GM18870 (cell line): Measurements from ENCODE around the gene C1orf232.

Experiments
- ATAC-seq: cut with Tn5 transposase; IDR thresholded peaks from one replicate; pipeline ENCODE4 v1.9.1; 2021; ENCODE audit warnings: moderate library complexity; ENCODE audit not compliant: unreplicated experiment

C1orf232 gene

DNA sequence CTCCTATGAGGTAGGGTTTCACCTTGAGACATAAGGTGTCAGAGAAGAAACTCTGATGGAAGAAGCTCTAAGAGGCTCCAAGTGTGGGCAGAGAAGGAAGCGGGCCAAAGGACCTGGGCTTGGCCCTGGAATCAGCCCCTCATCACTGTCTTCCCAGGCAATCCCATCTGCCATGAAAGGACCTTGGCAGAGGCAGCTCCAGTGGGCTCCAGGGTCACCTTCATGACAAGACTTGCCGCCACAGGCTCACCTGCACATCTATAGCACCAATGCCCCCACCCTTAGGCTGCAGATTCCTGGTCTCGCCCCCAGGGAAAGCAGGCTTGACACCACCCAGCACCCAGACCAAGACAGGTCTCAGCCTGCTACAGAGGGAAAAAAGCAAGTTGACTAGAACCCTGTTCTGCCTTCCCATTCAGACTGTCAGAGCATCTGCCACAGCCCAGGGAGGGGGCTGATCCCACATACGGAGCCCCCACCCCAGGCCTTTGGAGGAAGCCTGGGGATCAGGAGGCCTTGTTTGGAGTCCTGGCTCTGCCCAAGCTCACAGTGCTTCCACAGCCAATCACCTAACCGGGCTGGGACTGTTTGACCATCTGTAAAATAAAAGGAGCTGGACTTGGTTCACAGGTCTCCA lies 10.4 kb downstream of the C1orf232 start:
- no peak for ATAC-seq

DNA sequence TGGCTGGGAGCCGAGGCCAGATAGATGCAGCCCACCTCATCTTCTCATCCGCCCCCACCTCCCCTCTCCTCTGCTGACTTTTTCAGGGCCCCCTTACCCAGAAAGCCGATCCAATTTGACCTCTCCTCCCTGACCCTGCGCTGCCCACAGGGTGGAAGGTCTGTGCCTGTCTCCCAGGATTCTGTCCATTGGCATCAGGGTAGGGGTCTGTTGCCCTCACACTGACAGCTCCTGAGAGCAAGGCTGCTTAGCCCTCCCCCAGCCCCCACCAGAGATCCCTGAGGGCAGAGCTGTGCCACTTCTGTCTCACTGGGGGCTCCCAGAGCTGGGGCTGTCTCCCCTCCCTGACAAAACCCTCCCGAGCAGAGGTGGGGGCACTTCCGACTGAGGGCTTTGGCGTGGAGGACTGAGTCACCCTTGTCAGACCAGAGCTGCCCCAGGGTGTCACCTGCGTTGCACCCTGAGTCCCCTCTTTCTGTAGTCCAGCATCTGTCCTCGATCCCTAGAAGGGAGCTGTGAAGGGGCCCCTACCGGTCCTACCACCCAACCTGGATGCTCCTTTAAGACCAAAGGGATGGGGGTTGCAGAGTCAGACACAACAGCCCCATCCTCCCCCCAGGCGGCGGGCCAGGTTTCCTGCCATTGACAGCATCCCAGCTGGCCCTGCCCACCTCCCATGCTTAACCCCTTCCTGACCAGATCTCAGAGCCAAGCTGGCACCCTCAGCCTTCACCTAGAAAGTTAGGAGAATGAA lies 12.3 kb downstream of the C1orf232 start:
- ATAC-seq = no peak

DNA sequence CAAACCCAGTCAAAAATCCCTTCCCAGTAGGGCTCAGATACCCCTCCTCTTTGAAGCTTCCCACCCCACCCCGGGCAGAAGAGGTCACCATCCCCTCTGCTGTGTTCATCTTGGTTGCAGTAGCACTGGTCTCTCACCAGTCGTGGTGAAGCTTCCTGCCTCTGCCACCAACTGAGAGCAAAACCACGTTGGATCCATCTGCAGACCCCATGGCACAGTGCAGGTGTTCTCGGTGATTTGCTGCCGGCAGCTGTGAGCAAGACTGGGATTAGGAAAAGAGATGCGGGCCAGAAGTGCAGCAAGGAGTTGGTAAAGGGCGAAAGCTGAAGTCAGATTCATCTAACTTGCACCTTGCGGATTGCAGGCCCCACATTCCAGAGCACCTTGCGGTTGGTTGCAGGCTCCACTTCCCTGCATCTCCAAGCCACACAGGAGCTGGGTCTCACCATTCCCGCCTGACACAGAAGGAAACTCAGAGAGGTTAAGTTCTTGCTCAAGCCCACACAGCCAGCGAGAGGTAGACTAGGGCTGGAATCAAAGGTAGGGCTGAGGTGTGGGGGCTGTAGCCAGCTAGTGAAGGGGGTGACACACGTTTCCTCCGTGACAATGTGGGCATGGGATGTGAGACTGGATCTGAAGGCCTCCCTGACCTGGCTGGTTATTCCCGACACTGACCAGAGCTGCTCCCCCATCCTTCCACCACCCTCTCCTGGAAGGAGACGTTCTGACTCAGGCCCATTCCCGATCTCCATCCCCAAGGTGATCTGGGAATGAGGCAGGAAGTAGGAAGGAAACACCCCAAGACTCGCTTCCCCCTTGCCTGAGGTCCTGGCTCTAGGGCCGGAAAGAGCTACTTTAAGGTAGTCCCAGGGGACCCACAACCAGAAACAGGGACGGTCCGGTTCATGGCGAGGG lies 13.1 kb downstream of the C1orf232 start:
- ATAC-seq = no peak

DNA sequence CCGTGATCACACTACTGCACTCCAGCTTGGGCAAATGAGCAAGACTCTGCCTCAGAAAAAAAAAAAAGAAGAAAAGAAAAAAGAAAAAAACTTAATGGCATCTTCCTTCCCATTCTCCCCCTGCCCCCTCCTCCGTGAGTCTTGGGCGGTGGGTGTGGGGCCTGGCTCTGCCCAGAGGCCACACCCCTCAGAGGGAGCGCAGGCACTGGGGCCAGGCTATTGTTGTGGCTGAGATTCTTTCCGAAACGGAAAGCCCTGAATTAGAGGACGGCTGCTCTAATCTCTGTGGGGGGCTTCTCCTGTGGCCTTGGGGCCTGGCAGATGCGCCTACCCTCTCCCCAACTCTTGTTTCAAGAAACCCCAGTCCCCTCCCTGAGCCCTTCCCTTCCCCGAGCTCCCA lies 14.0 kb downstream of the C1orf232 start:
- no peak for ATAC-seq

DNA sequence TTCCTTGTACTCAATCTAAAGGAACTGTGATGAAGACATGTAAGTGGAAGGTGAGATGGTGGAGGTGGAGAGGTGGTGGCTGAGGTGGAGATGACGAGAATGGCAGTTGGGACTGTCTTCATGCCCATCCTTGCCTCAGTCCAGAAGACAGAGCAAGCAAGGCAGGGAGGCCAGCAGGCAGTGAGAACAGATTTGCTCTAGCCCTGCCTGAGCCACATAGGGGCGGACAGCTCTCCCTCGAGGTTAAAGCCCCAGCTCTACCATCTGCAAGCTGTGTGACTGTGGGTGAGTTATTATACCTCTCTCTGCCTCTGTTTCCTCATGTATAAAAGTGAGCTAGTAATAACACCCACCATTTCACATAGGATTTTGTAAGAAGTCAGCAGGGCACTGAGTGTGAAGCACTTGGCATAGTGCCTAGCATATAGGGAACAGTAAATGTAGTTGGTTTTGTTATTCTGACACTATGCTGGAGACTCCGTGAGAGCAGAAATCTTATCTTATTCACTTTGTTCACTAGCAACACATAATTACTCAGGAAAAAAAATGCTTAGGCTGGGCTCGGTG lies 14.7 kb downstream of the C1orf232 start:
- no peak for ATAC-seq

DNA sequence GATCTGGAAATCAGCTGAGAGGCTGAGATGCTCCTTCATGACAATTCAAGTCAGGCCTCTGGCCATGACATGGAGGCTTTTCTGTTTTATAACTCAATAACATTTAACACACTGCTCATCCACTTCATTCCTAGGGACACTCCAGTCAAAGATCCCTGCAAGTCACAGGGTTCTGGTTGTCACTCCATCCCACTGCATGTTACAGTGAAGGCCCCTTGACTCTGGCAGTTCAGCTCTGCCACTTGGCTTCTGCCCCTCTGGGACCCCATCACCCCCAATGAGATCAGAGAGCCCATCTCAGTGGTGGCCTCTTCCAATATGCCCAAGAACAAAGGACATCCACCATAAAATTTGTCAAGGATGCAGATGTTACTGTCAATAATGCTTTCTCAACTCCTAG lies 19.9 kb downstream of the C1orf232 start:
- ATAC-seq = no peak

DNA sequence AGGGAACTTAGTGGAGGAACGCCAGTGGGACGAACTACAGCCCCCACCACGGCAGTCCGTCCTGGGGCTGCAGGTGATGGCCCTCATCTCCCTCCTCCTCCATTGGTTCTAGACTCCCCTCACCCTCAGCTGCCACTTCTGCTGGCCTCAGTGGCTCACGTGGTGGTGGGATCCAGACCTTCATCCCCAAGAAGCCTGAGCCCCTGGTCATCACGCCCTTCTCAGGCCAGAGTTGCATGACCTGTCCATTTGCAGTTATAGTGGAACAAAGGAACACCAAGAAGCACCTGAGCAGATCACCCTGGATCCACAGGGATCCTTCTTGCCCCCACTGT lies 22.8 kb downstream of the C1orf232 start:
- no peak for ATAC-seq

DNA sequence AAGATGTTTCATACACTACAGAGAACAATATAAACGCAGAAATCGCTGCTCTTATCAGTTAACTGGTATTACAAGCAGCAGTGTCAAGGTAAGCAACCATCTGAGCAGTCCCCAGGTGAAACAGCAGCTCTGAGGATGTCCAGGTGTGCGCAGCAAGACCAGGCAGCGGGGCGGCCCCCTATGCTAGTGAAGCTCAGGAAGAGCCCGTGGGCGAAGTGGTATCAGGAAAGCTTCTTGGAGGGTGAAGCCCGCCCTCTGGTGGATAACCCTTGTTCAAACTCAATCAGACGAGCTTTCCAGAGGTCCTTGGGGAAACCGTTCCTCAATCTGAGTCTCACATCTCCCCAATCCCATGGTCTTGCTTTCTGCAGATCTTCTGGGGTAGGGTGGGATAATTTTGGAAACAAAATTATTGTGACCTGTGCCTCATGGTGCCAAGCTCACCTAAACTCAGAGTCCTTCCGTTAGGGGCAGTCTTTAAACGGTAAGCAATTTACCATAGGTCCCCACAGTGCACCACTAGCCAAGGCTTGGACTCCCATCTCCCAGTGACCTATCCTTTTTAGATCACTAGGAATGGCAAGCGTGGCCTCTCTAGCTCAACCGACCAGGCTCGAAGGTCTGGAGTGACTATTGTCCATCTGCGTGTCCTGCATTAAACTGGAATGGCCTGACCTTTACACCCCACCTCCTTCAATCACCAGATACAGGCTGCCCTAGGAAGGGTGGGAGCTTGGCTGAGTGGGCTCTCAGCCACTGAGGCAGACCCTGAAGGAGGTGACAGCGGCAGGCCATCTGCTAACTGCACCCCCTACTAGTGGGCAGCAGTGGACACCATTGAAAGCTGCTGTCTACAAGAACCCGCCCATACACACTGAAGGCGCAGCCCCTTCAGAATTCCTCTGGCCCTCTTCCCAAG lies 23.5 kb downstream of the C1orf232 start:
- ATAC-seq = no peak

DNA sequence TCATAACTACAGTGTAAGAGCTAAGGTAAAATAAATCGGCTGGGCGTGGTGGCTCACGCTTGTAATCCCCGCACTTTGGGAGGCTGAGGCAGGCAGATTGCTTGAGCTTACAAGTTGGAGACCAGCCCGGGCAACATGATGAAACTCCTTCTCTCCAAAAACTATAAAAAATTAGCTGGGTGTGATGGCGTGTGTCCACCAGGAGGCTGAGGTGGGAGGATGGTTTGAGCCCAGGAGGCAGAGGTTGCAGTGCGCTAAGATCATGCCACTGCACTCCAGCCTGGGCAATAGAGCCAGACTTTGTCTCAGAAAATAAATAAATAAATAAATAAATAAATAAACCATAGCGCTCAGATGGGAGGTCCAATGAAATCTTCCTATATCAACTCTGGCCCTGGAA lies 26.6 kb downstream of the C1orf232 start:
- no peak for ATAC-seq

DNA sequence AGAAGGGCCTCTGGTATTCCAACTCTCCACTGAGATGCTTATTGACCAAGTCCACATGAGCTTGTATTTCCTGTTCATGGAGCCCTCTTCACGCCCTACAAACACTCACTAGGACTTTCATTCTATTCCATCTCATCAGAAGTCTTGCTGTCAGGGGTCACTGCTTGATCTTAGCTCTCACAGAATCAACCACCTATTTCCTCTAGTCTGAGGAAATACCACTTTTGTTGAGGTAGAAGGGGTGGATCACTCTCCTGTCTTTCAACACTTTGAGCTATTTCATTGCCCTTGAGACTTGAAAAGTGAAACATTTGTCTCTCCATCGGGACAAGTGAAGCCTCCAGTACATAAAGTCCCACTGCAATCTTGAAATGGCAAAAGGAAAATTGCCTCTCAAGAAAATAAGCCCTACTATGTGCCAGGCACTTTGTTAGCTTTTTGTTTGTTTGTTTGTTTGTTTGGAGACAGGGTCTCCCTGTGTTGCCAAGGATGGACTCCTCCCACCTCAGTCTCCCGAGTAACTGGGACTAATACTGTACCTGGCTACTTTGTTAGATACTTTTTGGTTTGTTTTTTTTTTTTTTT lies 29.7 kb downstream of the C1orf232 start:
- ATAC-seq = no peak

DNA sequence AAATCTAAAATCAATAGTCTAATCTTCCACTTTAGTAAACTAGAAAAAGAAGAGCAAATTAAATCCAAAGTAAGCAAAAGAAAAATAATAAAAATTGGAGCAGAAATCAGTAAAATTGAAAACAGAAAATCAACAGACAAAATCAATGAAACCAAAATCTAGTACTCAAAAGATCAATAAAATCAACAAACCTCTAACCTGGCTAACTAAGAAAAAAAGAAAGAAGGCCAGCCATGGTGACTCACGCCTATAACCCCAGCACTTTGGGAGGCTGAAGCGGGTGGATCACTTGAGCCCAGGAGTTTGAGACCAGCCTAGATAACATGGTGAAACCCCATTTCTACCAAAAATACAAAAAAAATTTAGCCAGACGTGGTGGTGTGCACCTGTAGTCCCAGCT lies 34.3 kb downstream of the C1orf232 start:
- ATAC-seq = no peak

DNA sequence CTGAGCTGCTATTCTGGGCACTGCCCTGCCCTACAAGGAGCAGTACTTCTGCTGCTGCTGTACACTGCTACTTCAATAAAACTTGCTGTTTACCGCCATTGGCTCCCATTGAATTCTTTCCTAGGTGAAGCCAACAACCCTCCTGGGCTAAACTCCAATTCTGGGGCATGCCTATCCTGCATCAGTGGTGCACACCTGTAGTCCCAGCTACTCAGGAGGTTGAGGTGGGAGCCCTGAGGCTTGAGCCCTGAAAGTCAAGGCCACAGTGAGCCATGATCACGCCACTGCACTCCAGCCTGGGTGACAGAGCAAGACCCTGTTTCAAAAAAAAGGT lies 36.0 kb downstream of the C1orf232 start:
- no peak for ATAC-seq

DNA sequence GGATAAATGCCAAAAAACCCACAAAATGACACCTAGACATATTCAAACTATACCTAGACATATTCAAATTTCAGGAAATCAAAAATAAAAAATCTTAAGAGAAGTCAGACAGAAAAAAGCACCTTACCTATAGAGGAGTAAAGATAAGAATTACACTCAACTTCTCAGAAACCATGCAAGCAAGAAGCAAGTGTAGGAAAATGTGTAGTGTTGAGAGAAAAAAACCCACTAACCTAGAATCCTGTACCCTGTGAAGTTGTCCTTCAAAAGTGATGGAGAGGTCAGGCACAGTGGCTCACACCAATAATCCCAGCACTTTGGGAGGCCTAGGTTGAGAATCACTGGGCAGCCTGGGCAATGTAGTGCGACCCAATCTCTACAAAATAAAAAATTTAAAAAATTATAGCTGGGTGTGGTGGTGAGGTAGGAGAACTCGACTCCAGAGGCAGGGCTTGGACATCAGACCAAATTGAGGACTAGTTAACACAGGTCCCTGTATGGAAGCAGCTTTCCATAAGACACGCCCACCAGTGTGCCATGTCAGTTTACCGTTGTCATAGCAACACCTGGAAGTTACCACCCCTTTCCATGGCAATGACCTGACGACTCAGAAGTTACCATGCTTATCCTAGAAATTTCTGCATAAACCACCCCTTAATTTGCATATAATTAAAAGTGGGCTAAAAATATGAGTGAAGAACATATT lies 36.5 kb downstream of the C1orf232 start:
- no peak for ATAC-seq

DNA sequence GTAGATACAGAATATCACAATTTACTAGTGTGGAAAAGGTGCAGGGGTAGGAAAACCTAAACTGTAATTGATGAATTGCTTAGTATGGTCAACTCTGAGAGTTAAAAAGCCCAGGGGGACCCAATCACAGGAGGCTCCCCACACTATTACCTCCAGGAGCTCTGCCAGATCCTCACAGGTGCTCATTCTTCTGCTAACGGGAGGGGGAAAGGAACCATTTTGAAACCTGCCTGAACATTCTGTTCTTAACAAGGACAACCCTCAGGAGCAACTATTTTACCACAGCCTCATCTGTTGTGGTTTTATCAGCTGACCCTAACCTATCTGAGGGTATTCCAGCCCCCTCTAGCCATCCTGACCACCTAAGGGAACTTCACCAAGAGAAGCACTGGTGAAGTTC lies 38.1 kb downstream of the C1orf232 start:
- no peak for ATAC-seq

DNA sequence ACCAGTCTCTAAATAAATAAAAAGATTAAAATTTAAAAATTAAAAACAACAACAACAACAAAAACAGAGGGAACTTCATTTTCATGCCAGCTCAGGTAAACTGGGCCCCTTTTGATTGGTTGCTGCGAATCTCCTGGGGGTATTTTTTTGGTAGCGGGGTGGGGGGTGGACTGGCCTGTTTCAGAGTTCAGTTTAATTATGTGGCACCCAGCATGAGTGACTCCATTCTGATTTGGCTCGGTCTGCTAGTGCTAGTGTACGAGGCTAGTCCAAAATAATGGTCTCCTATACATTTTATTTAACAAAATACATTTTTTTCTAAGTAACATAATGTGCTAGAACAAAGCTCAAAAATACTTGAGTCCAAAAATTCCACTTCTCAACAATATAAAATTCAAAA lies 39.0 kb downstream of the C1orf232 start:
- no peak for ATAC-seq

DNA sequence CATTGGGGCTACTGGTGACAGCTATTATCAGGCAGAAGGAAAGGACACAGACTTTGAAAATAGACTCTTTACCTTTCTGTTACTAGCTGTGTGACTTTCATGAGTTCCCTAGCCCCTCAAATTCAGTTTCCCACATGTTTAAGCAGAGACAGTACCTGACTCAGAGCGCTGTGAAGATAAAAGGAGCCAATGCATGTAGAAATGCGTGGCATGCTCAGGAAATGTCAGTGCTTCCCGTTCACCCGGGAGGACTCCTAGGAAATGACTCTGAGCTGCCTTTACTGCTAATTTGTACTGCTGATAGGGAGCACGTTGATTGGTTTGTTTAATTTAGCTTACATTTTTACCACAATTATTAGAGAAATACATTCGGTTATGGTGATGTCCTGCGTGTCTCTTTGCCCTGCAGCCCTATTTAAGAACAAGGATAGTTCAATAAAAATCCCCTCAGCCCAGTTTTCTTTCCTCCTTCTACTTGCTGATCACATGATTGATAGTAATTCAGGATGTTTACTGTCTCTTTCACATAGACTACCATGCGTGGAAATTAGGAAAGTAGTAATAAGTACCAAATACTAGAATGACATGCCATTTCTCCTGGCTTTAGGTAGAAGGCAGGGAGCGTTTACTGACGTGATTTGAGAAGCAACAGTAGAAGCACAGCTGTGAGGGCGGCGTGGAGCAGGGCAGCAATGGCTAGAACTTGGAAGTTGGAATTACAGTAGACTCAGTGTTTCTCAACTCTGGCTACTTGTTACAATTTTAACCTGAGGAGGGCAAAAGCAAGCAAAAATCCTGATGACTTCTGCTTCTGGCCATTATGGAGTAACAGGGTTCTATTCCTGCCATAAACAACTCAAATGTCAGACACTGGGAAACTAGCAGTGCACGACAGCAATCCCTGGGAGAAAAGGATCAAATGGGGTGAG lies 41.3 kb downstream of the C1orf232 start:
- ATAC-seq = no peak

DNA sequence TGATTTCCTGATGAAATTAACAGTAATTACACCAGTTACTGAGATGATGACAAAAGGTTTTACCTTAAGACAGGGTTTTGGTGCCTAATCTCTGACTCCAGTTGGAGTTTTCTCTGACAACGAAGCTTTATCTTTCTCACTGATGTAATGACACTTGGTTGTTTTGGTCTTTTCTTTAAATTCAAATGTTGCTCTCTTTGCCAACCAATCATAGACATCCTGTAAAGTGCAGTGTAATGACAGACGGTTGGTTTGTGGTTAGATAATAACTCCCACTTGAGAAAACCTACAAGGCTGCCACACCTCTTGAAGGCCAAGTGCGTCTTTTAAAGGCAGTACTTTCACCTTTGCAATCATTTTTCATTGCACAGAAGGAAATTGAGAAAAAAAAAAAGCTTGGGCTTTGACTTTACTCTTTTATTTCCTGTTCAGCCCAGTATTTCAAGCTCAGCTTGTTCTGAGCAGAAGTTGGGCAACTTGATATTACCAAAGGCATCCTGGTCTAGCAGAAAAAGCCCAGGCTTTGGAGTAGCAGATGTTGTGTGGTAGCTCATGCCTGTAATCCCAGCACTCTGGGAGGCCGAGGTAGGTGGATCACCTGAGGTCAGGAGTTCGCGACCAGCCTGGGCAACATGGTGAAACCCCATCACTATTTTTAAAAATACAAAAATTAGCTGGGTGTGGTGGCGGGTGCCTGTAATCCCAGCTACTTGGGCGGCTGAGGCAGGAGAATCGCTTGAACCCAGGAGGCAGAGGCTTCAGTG lies 42.3 kb downstream of the C1orf232 start:
- no peak for ATAC-seq

DNA sequence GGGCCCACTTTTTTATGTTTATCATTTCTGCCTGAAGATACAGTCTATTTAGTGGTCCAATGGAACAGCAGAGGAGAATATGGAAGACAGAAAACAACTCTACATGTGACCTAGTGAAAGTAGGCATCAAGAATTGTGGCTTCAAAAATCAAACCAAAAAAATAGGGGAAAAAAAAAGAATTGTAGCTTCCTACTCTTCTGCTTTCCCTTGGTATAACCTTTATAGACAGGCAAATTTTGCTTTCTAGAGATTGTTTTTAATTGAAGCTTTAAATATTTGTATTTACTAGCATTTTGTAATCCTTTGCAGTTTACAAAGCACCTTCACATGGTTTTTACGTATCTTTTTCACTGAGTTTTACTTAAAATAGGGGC lies 42.8 kb downstream of the C1orf232 start:
- no peak for ATAC-seq
